HL-60 (cell line): Measurements from ENCODE around the gene FAM83D.

Experiments
- POLR2AphosphoS5 ChIP-seq: IDR thresholded peaks from 2 replicates; pipeline ENCODE4 v1.6.1; 2012; ENCODE audit warnings: low read depth
- TF ChIP-seq, protein P1 (sequence below): IDR thresholded peaks from one replicate; pipeline ENCODE4 v1.5.1; 2011; ENCODE audit warnings: low read length, control low read depth, inconsistent platforms; ENCODE audit not compliant: insufficient read depth
- TF ChIP-seq, protein P2 (sequence below): IDR thresholded peaks from 2 replicates; pipeline ENCODE4 v1.6.1; 2012; ENCODE audit warnings: low read depth; ENCODE audit not compliant: insufficient replicate concordance

DNA sequence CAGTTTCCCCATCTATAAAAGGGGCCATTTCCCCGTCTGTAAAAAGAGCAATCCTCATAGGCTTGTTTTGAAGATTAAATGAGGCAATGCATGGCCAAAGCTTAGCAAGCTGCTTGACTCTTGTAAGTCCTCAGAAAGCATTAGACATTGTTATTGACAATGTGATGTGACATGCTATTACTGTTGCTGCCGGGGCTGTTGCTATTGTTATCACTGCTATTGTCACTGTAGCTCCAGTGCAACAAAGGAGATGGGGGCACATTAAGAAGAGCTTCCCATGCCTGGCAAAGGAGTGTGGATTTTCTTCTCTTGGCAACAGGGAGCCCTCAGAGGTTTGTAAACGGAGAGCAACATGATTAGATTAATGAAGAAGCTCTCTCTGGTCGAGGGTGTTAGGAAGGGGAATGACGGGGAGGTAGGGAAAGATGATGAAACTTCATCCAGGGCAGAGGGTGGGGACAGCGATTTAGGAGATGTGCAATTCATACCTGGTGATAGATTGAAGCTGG is 33.1 kb upstream of the FAM83D start:
- TF ChIP-seq, protein P1, sequence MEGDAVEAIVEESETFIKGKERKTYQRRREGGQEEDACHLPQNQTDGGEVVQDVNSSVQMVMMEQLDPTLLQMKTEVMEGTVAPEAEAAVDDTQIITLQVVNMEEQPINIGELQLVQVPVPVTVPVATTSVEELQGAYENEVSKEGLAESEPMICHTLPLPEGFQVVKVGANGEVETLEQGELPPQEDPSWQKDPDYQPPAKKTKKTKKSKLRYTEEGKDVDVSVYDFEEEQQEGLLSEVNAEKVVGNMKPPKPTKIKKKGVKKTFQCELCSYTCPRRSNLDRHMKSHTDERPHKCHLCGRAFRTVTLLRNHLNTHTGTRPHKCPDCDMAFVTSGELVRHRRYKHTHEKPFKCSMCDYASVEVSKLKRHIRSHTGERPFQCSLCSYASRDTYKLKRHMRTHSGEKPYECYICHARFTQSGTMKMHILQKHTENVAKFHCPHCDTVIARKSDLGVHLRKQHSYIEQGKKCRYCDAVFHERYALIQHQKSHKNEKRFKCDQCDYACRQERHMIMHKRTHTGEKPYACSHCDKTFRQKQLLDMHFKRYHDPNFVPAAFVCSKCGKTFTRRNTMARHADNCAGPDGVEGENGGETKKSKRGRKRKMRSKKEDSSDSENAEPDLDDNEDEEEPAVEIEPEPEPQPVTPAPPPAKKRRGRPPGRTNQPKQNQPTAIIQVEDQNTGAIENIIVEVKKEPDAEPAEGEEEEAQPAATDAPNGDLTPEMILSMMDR: no peak
- no peak for TF ChIP-seq POLR2AphosphoS5
- TF ChIP-seq, protein P2, sequence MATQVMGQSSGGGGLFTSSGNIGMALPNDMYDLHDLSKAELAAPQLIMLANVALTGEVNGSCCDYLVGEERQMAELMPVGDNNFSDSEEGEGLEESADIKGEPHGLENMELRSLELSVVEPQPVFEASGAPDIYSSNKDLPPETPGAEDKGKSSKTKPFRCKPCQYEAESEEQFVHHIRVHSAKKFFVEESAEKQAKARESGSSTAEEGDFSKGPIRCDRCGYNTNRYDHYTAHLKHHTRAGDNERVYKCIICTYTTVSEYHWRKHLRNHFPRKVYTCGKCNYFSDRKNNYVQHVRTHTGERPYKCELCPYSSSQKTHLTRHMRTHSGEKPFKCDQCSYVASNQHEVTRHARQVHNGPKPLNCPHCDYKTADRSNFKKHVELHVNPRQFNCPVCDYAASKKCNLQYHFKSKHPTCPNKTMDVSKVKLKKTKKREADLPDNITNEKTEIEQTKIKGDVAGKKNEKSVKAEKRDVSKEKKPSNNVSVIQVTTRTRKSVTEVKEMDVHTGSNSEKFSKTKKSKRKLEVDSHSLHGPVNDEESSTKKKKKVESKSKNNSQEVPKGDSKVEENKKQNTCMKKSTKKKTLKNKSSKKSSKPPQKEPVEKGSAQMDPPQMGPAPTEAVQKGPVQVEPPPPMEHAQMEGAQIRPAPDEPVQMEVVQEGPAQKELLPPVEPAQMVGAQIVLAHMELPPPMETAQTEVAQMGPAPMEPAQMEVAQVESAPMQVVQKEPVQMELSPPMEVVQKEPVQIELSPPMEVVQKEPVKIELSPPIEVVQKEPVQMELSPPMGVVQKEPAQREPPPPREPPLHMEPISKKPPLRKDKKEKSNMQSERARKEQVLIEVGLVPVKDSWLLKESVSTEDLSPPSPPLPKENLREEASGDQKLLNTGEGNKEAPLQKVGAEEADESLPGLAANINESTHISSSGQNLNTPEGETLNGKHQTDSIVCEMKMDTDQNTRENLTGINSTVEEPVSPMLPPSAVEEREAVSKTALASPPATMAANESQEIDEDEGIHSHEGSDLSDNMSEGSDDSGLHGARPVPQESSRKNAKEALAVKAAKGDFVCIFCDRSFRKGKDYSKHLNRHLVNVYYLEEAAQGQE: no peak
